Hematopoietic multipotent progenitor cell treated with erythropoietin and hydrocortisone succinate and interleukin-3 and kit ligand, for 15 days (in vitro differentiated cells): Measurements from ENCODE around the gene FCSK.

Experiments
- DNase-seq: peaks from one replicate; pipeline ENCODE4 v3.0.0-alpha.2; 2015; ENCODE audit warnings: low spot score

FCSK gene

GRCh38 chr16:70524399-70524825 is 70.0 kb downstream of the FCSK start:
- peak; percentile 29 for DNase-seq

GRCh38 chr16:70526403-70526802 is 72.0 kb downstream of the FCSK start:
- DNase-seq, result no peak

- DNase-seq, result no peak
These were observed 73.1 kb downstream of the FCSK start for GRCh38 chr16:70527315-70527996.

GRCh38 chr16:70529051-70529777 is 74.8 kb downstream of the FCSK start:
- peak; percentile 79 for DNase-seq
